Right forelimb (tissue), 1 donor: Measurements from ENCODE around the gene NECTIN4.
"Not testable (repeated sequence)": the region's sequence is repeated elsewhere in the genome, so short reads cannot be mapped to it uniquely, and the experiment has no call there.

Source experiments
- DNase-seq: peaks from one replicate; pipeline ENCODE4 v3.0.0-alpha.2; 2018

Gene NECTIN4

DNA sequence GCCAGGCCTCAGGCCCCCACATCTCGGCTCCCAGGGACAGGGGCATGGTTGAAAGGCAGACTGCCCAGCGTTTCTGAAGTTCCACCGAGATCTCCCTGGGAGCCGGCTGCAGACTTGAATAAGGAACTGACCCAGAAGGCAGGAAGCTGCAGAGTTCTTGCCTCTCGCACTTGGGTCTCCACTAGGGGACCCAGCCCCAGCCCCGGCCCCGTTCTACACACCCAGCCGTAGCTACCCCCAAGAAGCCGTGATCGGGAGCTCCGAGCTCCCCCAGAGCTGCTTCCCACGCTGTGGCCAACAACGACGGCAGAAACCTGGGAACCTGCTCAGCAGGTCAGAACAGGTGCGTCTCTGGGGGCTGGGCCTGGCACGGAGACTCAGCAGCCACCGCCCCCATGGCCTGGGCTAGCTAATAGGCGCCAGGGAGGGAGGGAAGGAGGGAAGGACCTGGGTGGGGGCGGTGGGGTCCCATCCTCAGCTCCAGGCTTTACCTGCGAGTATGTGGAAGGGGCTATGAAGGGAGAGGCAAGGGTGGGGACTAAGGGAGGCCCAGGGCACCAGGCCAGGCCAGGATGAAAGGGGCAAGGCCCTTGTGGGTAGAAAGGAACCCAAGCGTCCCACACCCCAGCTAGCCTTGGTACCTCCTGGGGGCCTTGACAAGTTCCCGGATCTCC lies at the start of gene NECTIN4:
Gene NECTIN4 (minus strand): TSS at position 308 of the 674 bp plus-strand sequence. CDS start 262 bp downstream, at position 46.
- no peak for DNase-seq

DNA sequence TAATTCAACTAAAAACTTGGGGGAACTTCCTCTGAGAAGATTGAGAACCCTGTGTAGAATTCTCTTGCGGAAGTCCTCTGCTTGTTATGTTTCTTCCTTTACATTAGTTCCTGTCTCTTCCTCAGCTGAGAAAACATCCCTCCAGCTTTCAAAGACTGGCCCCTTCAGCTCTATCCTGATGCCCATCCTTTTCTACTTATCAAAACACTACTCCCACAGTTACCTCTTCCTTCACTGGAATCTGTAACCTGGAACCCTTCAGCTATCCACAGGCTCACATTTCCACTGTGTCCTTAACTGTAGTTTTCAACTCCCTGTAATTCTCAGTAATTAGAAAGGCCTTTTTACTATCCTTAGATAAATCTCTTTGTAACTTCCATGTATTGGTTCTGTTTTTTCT lies 49.1 kb upstream of the NECTIN4 start:
- DNase-seq = no peak

DNA sequence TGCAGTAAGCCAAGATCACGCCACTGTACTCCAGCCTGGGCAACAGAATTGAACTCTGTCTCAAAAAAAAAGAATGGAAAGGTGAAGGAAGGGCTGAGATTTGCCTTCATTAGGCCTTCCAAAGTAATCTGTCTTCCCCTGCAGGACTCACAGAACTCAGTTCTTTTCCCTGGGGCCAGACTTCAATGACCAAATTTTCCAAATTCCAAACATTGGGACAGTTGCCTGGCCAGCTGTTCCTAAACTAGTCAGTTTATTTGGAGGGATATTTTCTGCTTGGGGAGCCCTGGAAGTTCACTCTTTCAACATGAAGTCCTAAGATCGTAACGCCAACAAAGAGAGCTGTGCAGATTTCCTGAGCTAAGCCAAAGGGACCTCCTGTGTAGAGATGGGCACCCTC lies 48.5 kb upstream of the NECTIN4 start:
- no peak for DNase-seq

DNA sequence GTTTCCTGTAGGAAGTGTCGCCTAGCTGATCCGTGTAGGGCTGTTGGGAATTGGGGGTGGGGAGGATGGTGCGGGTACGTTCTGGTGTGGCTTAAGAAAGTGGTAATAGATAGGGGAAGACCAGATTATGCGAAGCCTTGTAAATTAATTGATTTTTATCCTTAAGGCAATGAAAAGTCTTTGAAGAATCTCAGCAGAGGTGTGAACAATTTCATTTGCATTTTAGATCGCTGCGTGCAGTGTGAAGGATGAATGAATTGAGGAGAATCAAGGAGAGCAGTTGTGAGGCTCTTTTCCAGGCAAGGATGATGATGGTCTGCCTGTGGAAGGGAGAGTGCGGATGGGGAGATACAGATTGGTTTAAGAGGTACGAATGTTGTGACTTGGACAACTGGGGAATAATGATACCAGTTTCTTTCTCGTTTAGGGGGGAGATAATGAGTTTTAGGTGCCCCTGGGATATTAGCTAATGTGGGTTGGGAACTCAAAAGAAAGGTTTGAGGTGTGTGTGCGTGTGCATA lies 43.9 kb upstream of the NECTIN4 start:
- DNase-seq = no peak

DNA sequence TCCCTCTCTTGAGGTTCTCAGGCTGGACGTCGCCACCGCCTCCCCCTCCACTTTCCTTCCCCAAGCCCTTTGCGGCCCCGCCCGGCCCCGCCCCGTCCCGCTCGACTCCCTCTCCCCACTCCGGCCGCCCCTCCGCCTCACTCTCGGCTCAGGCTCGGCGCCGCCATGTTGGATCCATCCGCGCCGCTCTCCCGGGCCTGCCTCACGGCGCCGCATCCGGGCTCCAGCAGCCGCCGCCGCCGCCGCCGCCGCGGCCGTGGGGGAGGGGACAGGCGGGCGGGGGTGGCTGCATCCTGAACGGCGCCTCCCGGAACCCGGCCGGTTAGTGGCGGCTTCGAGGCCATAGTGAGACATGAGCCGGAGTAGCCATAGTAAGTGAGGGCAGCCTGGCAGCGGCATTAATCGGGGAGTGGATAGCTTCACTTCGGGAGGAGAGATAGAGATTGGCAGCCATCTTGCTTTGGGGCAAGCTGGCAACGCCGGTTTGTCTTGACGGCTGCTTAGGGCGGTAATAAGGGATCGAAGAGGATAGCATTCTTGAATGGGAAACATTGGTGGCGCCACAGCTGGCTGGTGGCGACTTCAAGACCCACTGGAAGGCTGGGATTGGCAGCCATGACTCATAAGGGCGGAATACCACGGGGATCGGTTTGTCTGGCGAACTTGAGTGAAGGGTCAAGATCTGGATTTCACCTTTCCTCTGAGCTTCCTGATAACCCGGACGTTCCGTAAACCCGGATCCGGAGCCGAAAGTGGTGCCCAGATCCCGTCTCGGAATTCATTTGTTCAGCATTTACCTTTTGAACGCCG lies 43.3 kb upstream of the NECTIN4 start, which contains the start of gene DEDD:
Gene DEDD (minus strand): TSS at position 258 of the 810 bp plus-strand sequence. CDS start 8,205 bp downstream, outside the sequence.
- DNase-seq = peak; percentile 97

DNA sequence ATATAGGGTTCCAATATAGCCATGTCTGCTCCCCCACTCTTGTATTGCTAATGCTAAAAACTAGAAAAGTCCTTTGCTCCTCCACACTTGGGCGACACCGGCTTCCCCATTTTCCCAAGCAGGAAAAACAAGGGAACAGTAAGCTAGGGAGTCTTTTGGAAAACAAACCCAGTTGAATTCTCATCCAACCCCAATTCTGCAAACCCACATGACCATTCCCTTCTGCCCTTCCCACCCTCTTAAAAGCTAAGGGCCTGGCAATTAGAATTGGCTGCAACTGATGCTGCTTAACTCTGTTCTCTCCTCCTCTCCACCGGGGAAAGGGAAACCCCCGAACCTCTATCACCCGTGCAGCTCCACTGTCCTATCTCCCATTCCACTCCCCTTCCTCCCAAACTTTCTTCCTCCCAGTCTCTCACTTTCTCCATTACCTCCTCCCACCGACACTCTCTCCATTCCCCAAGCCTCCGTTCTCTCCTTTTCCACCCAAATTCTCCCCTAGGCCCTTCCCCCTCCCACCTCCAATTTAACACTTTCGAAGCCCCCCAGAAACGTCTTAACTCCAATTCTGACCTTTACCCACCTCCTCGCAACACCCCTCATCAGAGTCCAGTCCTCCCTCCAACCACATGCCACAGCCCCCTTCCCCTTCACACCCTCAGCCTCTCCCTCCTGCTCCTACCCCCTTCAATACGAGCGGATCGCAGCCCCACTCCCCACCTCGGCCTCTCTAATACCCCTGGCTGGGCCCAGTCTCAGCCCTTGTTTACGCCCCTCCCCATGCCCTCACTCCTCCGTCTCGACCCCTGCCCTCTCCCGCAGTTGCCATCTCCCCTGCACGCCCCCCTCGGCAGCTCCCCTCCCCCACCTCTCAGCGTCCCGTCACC lies 42.4 kb upstream of the NECTIN4 start:
- no peak for DNase-seq

DNA sequence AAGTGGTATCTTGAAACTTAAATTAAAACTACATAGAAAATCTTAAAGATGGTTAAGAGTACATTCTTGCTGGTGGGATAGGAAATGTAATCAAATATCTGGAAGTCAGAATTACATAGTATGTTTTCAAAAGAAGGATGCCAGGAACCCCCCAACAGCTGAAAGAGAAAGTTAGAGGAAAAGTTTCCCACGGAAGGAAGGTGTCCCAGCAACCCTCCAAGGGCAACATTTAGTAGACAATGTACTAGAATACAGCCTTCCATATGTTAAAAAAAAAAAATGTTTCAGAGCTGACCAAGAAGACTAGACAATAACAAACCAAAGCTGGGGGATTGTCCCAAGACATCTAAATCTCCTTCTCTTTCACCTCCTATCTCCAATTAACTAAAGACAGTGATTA lies 40.9 kb upstream of the NECTIN4 start:
- no peak for DNase-seq

DNA sequence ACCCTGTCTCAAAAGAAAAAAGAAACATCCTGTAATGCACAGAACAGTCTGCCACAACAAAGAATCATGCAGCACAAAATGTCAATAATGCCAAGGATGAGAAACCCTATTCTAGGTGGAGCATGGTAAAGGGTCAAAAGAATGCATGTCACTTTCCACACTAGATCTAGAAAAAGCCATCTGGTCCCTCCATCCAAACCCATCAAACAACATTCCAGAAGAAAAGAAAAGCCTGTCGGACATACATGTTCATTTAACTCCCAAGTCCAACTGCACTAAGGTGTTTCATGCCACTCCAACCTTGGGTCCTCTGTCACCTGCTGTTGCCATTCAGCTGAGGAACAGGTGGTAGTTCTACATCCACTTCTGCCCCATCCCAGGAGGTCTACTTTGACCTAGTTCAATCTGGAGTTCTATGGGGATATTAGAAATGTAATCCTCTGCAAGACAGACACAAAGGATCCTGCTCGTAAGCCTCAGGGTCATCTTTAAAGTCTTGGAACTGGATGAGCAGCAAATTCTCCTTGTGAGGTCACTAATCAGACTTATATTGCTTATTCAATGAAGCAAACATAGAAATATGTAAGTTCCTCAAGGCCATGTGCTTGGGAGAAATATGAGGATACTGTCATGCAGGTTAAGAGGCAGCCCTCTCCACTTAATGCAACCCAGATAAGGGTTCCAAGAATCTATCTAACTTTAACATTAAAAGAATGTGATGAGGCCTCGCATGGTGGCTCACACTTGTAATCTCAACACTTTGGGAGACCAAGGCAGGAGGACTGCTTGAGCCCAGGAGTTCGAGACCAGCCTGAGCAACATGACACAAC lies 39.4 kb upstream of the NECTIN4 start:
- no peak for DNase-seq

DNA sequence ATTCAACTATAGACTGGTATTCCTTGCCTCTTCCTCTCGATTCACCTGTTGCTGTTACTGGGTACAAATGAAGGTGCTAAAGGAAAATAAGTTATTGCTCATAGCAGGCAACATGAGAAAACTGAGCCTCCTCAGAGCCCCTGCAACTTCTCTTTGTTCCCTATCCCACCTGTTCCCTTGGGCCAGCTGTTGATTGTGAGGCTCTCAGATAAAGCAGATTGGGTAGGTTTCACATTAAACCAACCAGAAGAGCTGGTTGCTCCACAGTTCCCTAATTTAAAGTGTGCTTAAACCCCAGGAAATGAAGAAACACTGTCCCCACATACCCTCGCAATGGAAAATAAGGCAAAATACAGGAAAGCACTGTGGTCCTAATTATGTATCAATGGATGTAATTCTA lies 38.3 kb upstream of the NECTIN4 start:
- no peak for DNase-seq

DNA sequence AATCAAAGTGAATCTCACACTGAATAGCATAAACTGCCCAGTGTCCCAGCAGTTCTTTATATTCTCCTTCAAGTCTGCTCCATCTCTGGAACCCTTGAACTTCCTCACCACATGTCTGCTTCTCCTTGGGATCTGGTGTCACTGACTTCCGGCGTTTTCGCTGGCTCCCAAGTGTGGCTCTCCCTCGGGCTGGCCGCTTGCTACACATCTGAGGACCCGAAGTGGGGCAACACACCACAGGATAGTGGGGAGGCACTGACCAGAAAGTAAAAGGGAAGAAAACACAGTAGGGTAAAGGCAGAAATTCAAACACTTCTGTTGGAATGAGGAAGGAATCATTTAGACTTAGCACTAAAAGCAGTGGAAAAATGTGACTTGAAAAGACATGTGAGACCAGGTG lies 33.6 kb upstream of the NECTIN4 start:
- DNase-seq = no peak

DNA sequence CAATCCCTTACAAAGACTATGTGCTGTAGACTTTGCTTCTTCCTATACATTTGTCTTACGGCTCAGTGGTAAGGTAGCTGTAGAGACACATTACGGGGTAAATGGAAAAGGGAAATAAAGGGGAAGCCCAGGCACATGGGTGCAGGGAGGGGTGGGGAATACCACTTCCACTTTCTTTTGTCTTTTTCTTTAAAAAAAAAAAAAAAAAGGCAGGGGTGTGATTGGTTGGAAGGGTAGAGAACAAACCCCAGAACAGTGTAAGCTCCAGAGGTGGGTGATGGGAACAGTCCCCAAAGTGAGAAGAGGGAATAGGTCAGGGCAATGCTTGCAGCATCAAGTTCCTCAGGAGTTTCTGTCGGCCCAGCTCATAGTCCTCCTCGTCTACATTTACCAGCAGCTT lies 32.5 kb upstream of the NECTIN4 start:
- no peak for DNase-seq

DNA sequence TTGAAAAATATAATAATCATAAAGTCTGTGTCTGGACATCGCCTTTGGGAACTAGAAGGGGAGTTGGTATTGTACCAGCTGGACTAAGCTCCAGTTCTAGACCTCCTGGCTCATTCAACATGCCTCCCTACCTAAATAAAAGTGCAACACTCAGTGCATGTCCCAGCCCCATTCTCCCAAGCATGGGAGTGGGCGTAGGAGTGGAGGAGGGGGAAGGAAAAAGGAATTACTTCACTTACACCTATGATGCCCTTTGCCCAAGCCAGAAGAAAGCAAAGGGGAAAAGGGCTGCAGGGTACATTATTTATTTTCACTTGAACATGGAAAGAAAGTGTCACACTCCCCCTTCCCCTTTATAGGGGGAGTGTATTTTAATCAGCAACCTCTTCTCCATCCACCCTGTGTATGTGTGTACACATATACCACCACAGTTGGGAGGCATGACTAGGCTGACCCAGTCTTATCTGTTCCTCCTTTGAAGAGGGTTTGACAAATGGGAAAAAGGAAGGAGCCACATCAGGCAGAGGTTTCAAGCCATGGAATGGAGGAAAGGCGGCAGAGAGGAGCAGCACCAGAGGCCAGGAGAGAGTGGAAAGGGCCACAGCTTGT lies 31.8 kb upstream of the NECTIN4 start:
- no peak for DNase-seq

DNA sequence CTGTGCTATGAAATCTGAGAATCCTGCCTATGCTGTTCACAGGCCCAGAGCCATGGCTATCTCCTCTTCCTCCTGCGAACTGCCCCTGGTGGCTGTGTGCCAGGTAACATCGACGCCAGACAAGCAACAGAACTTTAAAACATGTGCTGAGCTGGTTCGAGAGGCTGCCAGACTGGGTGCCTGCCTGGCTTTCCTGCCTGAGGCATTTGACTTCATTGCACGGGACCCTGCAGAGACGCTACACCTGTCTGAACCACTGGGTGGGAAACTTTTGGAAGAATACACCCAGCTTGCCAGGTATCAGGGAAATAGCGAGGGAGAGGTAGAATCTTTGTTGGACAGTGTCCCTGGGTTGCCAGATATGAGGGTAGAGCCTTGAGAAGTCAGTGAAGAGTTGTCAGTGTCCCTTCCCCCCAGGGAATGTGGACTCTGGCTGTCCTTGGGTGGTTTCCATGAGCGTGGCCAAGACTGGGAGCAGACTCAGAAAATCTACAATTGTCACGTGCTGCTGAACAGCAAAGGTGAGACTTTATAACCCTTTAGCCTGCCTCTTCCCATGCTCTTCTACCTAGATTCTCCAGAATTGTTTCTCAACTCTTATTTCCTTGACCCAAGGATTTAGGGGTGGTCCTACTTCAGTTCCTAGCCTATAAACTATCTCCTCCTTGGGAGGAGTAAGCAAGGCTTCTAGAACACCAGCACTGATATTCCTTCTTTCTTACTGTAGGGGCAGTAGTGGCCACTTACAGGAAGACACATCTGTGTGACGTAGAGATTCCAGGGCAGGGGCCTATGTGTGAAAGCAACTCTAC lies 29.9 kb upstream of the NECTIN4 start:
- no peak for DNase-seq

DNA sequence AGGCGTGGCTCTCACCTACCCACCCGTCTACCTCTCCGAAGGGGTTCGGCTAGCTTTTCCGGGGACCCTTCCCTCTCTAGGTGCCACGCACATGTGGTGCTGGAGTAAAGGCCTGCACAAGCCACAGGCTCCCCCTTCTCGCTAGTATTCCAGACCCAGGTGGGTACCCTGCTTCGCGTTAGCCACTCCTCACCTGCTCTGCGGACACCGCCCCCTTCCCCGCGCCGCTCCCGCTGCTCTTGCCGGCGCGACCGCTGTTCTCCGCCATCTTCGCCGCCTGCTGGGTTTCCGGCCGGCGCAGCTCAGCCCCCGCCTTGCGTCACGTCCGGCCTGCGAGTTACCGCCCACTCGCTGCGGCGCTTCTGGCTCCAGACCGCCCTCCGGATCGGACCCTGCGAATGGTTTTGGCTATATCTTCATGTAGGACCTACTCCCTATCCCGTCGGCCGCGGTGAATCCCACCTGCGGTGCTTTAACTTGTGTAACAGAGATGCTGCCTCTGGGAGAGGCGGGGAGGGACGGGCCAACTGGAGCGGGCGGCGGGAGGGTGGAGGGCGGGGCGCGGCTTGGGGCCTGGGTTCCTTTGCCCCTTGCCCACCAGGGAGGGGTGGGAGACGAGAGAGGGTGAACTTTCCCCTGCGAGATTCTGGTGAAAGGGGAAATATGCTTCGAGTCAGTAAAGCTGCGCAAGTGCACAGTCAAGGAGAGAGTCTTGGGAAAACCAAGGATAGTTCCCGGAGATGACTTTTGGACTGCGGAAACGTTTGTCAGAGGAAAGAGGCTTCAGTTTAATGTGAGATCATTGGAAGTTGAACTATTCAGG lies 28.6 kb upstream of the NECTIN4 start, which contains the start of the genes NIT1 and PFDN2:
Gene NIT1 (plus strand): TSS at position 347 of the 823 bp plus-strand sequence. CDS start 72 bp downstream, at position 419.
Gene PFDN2 (minus strand): TSS at position 279 of the 823 bp plus-strand sequence. CDS start 11 bp downstream, at position 268.
- DNase-seq = peak; percentile 94

DNA sequence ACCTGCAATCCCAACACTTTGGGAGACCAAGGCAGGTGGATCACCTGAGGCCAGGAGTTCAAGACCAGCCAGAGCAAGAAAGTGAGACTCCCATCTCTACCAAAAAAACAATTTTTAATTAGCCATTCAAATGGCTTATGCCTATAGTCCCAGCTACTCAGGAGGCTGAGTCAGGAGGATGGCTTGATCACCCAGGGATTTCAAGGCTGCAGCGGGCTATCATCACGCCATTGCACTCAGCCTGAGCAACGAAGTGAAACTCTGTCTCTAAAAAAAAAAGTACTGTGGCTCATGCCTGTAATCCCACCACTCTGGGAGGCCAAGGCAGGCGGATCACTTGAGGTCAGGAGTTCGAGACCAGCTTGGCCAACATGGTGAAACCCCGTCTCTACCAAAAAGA lies 26.6 kb upstream of the NECTIN4 start:
- not testable (repeated sequence) for DNase-seq

DNA sequence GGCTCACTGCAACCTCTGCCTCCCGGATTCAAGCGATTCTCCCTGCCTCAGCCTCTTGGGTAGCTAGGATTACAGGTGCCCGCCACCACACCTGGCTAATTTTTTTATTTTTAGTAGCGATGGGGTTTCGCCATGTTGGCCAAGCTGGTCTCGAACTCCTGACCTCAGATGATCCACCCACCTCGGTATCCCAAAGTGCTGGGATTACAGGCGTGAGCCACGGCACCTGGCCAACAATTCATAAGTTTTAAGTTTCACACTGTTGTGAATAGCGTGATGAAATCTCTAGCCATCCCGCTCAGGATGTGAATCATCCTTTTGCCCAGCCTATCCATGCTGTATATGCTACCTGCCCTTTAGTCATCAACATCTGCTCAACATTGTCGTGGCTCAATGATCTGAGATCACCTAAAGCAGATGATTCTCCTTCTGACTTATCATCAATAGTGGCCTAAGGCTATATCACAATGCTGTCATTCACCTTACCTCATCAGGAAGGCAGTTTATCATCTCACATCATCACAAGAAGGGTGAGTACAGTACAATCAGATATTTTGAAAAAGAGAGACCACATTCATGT lies 25.9 kb upstream of the NECTIN4 start:
- DNase-seq = no peak

DNA sequence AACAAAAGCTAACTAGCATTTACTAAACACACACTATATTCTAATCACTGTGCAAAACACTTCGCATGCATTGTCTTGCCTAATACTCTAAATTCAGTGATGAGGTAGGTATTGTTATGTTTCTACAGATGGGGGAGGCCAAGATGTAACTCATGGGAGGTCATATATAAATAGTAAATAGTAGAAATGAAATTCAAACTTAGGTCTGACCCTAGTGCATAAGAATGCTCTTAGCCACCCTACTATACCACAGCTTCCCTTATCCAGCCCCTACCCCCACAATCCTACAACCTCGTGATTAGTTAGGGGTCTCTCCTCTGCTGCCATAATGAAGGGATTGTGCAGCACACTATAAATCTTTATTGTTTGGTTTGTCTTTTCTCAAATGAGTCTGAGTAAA lies 25.2 kb upstream of the NECTIN4 start:
- DNase-seq = no peak

DNA sequence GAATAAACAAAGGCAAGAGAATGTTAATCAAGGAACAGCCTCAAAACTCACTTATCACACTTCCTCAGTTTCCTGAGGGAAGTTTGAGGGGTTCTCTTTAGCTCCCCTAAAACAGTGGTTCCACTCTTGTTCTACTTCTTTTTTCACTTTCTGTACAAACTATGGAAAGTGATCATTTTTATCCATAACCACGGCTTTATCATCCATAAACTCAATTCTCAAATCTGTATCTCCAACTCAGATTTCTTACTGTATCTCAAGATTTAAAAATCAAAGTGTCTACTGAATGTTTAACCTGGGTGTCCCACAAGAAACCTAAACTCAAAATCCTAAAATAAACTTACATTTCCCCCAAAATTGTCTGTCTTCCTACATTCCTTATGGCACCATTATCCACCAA lies 24.6 kb upstream of the NECTIN4 start:
- DNase-seq = no peak

DNA sequence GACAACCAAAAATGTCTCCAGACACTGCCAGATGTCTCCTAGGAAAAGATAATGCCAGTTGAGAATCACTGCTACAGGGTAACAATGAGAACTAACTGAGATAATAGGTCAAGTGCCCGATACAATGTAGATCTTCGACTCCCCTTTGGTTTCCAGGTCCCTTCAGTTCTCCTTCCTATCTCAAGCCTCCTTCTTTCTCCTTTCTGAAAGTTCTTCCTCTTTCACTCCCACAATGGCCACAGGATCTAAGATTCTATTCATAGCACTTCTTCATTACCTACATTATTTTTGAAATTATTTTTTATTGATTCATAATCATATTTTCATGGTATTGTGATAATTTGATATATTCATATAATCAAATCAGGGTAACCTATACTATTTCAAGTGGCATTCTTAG lies 22.2 kb upstream of the NECTIN4 start:
- no peak for DNase-seq
